ENCODE measurements around the gene ARSJ.

- TF ChIP-seq CTCF (IDR thresholded peaks at IDR 0.05; ENCODE audit: low read depth, low read length, poor library complexity, severe bottlenecking) (no peak), EZH2phosphoT487 (IDR thresholded peaks at IDR 0.05; ENCODE audit: borderline replicate concordance, low read length) (no peak)
Measured at GRCh38 chr4:113882668-113883067, 96.8 kb downstream of the ARSJ start.

Data from DOHH2 (cell line).